NT2/D1 (cell line): ENCODE measurements around the gene NACA2.
"Not testable (repeated sequence)": the region's sequence is repeated elsewhere in the genome, so short reads cannot be mapped to it uniquely, and the experiment has no call there.

Experiments used
- SUZ12 ChIP-seq: IDR thresholded peaks from 2 replicates; pipeline ENCODE4 v1.6.1; 2011; ENCODE audit not compliant: insufficient read length, insufficient read depth; ENCODE audit errors: extremely low read depth
- YY1 ChIP-seq: IDR thresholded peaks from 2 replicates; pipeline ENCODE4 v1.6.1; 2011; ENCODE audit not compliant: insufficient read length, insufficient read depth
- ZNF274 ChIP-seq: IDR thresholded peaks from 2 replicates; pipeline ENCODE4 v1.6.1; 2011; ENCODE audit warnings: mild to moderate bottlenecking, low read depth, low read length

DNA sequence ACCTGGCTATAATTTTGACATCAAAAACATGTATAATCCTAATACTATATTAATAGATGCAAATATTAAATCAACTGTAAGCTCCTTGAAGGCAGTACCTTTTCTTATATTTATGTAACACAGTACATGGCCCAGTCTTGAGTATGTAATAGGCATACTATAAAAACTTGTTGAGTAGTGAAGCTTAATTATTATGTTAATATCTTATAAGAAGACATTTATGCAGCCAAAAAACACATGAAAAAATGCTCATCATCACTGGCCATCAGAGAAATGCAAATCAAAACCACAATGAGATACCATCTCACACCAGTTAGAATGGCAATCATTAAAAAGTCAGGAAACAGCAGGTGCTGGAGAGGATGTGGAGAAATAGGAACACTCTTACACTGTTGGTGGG lies 25.2 kb downstream of the NACA2 start:
- not testable (repeated sequence) for TF ChIP-seq YY1, ZNF274, SUZ12
